Uterus (tissue), 4 donors: ENCODE data around the gene CCL1. TPM values are rescaled to one million over a fixed set of nuclear protein-coding genes. Genes with fewer than 3 reads are reported as not detected.

Experiments
- DNase-seq, 2 donors: peaks; one replicate each; pipeline ENCODE4 v3.0.0-alpha.2; 2019 to 2020
- H3K27ac ChIP-seq, 2 donors: fragments of 200-600 bp; sonication (generic); 1 replicate in 1 of 2; 2 replicates in 1 of 2; pipeline ENCODE4 v1.5.1; 2016 to 2018
- H3K27me3 ChIP-seq, 2 donors: fragments of 200-600 bp; sonication (generic); one replicate each; pipeline ENCODE4 v1.5.1; 2018 to 2019; ENCODE audit warnings: control low read depth in 1 of 2
- H3K36me3 ChIP-seq, 2 donors: fragments of 200-600 bp; sonication (generic); one replicate each; pipeline ENCODE4 v1.5.1; 2019; ENCODE audit warnings: control low read depth in 1 of 2
- H3K4me1 ChIP-seq, 2 donors: fragments of 200-600 bp; sonication (generic); one replicate each; pipeline ENCODE4 v1.5.1; 2018 to 2019; ENCODE audit warnings: control low read depth in 1 of 2
- H3K4me3 ChIP-seq, 2 donors: fragments of 200-600 bp; sonication (generic); 1 replicate in 1 of 2; 2 replicates in 1 of 2; pipeline ENCODE4 v1.5.1; 2018 to 2019; ENCODE audit warnings: mild to moderate bottlenecking in 1 of 2
- H3K9me3 ChIP-seq, 2 donors: fragments of 200-600 bp; sonication (generic); one replicate each; pipeline ENCODE4 v1.5.1; 2019; ENCODE audit warnings: control low read depth in 1 of 2
- POLR2A ChIP-seq, 2 donors: fragments of 450-650 bp; IDR thresholded peaks; one replicate each; pipeline ENCODE4 v1.6.1; 2016; ENCODE audit warnings: antibody characterized with exemption in 2 of 2, mild to moderate bottlenecking in 1 of 2, moderate library complexity in 1 of 2
- intact Hi-C: fragments of 100-400 bp; cut with DNase I; formaldehyde crosslinking; loops from one replicate; pipeline ENCODE4 v1.15.1; 2023; ENCODE audit warnings: low total_unique reads
- total RNA-seq, 4 donors: library from RNA; depleted of rRNA in 3 of 4; stranded (reverse); fragments of >200 nt in 3 of 4; gene quantifications; one replicate each; pipeline versions ENCODE4 v1.1.0 to v1.2.4, GENCODE V29; 2014 to 2023
- TF ChIP-seq, protein P1 (sequence below), 4 experiments: fragments of 200-600 bp in 2 of 4; fragments of 450-650 bp in 2 of 4; sonication (generic) in 2 of 4; IDR thresholded peaks; one replicate each; pipeline ENCODE4 v1.5.1; 2016 to 2019; ENCODE audit warnings: antibody characterized with exemption in 4 of 4, mild to moderate bottlenecking in 2 of 4, moderate library complexity in 1 of 4
- donor health status: DM: yes; HTN: yes; CAD: no.

CCL1 gene
- total RNA-seq, 4 donors from 2014 or later = not detected

DNA sequence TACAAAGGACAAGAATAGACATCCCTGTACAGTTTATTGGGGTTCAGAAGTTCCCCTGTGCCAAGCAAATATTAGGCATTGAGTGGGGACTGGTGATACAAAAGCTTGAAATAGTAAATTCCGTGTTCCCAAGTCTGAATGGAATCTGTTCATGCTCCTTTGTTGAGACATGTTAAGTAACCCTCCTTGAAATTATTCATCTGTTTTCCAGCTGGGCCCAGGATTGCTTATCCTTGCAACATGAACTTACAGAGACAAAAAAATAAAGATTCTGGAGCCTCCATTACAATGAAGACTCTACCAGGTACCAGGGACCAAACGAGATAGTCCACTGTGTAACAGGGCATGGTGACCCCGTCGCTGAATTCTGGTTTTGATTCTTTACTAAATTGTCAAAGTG lies 49.9 kb downstream of the CCL1 start:
- Histone ChIP-seq H3K27me3 (peaks cover 0 to 5% of the 10 kb centered on the region in 2 donors), H3K4me1 (peaks cover 0 to 4% of the 10 kb centered on the region in 2 donors), H3K4me3 (no peak overlapping the region), H3K36me3 (no peaks in the 10 kb centered on the region), H3K9me3 (no peaks in the 10 kb centered on the region), H3K27ac (peak overlapping the region; percentile 52 to 69)
- peak in 1 of 2 donors; percentile 35 for DNase-seq
- TF ChIP-seq POLR2A (IDR thresholded peaks at IDR 0.05) = no peak
- TF ChIP-seq, protein P1, sequence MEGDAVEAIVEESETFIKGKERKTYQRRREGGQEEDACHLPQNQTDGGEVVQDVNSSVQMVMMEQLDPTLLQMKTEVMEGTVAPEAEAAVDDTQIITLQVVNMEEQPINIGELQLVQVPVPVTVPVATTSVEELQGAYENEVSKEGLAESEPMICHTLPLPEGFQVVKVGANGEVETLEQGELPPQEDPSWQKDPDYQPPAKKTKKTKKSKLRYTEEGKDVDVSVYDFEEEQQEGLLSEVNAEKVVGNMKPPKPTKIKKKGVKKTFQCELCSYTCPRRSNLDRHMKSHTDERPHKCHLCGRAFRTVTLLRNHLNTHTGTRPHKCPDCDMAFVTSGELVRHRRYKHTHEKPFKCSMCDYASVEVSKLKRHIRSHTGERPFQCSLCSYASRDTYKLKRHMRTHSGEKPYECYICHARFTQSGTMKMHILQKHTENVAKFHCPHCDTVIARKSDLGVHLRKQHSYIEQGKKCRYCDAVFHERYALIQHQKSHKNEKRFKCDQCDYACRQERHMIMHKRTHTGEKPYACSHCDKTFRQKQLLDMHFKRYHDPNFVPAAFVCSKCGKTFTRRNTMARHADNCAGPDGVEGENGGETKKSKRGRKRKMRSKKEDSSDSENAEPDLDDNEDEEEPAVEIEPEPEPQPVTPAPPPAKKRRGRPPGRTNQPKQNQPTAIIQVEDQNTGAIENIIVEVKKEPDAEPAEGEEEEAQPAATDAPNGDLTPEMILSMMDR (IDR thresholded peaks at IDR 0.05) = no peak
- intact Hi-C loops = no loop called here

- DNase-seq = no peak
- Histone ChIP-seq H3K27me3 (peaks cover 0 to 5% of the 10 kb centered on the region in 2 donors), H3K4me1 (peaks cover 0 to 4% of the 10 kb centered on the region in 2 donors), H3K27ac (peak overlapping the region; percentile 52 to 69), H3K4me3 (no peak overlapping the region), H3K36me3 (no peaks in the 10 kb centered on the region), H3K9me3 (no peaks in the 10 kb centered on the region)
- no peak for TF ChIP-seq POLR2A (IDR thresholded peaks at IDR 0.05)
- TF ChIP-seq, protein P1 (IDR thresholded peaks at IDR 0.05) = no peak
- intact Hi-C loops = no loop called here
Measured at GRCh38 chr17:34312080-34312479, 51.0 kb downstream of the CCL1 start.

DNA sequence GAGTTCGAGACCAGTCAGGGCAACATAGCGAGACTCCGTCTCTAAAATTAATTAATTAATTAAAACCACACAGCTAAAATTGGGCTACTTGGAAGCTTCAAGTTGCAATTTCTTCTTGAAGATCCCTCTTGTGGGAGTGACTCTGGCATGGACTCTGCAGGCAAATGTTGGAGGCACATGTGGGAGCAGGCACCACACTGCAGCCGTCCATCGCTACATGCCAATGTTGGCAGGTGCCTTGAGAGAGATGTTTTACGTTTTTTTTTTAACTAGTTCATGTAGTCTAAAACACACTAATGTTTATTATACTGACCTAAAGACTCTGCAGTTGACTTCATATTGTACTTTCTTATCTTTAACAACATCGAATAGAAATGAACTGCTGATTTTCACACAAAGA lies 51.7 kb downstream of the CCL1 start:
- intact Hi-C loops = no loop called here
- TF ChIP-seq, protein P1 (IDR thresholded peaks at IDR 0.05) = no peak
- no peak for TF ChIP-seq POLR2A (IDR thresholded peaks at IDR 0.05)
- peaks cover 0 to 5% of the 10 kb centered on the region in 2 donors for H3K27me3 ChIP-seq
- peaks cover 0 to 4% of the 10 kb centered on the region in 2 donors for H3K4me1 ChIP-seq
- no peak overlapping the region for H3K27ac ChIP-seq
- H3K9me3 ChIP-seq = no peaks in the 10 kb centered on the region
- H3K4me3 ChIP-seq = no peak overlapping the region
- H3K36me3 ChIP-seq = no peaks in the 10 kb centered on the region
- no peak for DNase-seq

Other genes starting within 250 kb of the CCL1 start
- gene CCL2, start 107.9 kb downstream of the CCL1 start, total RNA-seq = 10 to 100 TPM in 2 of 4 donors, 1 to 10 TPM in 1, under 1 TPM in 1; 0.77 to 30.3 (median 8.9) TPM
- not detected for gene CCL7, start 93.0 kb downstream of the CCL1 start, total RNA-seq
- 1 to 10 TPM in 1 of 4 donors, not detected in 3; 4.9 TPM for gene CCL11, start 77.5 kb downstream of the CCL1 start, total RNA-seq
- under 1 TPM in 1 of 4 donors, not detected in 3; 0.70 TPM for gene CCL8, start 43.8 kb downstream of the CCL1 start, total RNA-seq
- gene CCL13, start 6.8 kb downstream of the CCL1 start, total RNA-seq = 1 to 10 TPM in 2 of 4 donors, not detected in 2; 3.0 to 4.1 TPM
- under 1 TPM in 1 of 4 donors, not detected in 3; 0.90 TPM for gene TMEM132E, start 216.3 kb upstream of the CCL1 start, total RNA-seq